Measurements from ENCODE around the gene ATP8B4.

Gene ATP8B4

GRCh38 chr15:50077651-50078050, 41.4 kb downstream of the ATP8B4 start:
- no peaks in the 10 kb centered on the region for H3K36me3 Mint-ChIP-seq
- peaks cover 4% of the 10 kb centered on the region for H3K27me3 Mint-ChIP-seq
- H3K4me3 Mint-ChIP-seq, result no peak overlapping the region
- H3K4me1 Mint-ChIP-seq, result no peaks in the 10 kb centered on the region
- H3K9me3 Mint-ChIP-seq, result no peaks in the 10 kb centered on the region
- DNase-seq, result no peak
- no peak overlapping the region for H3K27ac Mint-ChIP-seq
- CTCF ChIA-PET, result no interaction called here

GRCh38 chr15:50077176-50077575, 41.9 kb downstream of the ATP8B4 start:
- Mint-ChIP-seq H3K27me3 (peaks cover 4% of the 10 kb centered on the region), H3K27ac (no peak overlapping the region), H3K36me3 (no peaks in the 10 kb centered on the region), H3K4me1 (no peaks in the 10 kb centered on the region), H3K4me3 (no peak overlapping the region), H3K9me3 (no peaks in the 10 kb centered on the region)
- DNase-seq, result no peak
- CTCF ChIA-PET, result no interaction called here

GRCh38 chr15:50075319-50075718, 43.7 kb downstream of the ATP8B4 start:
- H3K27ac Mint-ChIP-seq, result no peak overlapping the region
- H3K4me3 Mint-ChIP-seq, result no peak overlapping the region
- H3K36me3 Mint-ChIP-seq, result no peaks in the 10 kb centered on the region
- H3K9me3 Mint-ChIP-seq, result no peaks in the 10 kb centered on the region
- CTCF ChIA-PET, result no interaction called here
- no peak for DNase-seq
- H3K27me3 Mint-ChIP-seq, result peaks cover 4% of the 10 kb centered on the region
- no peaks in the 10 kb centered on the region for H3K4me1 Mint-ChIP-seq

GRCh38 chr15:50071551-50072258, 47.3 kb downstream of the ATP8B4 start:
- Mint-ChIP-seq H3K27me3 (peaks cover 4% of the 10 kb centered on the region), H3K9me3 (no peaks in the 10 kb centered on the region), H3K4me1 (no peaks in the 10 kb centered on the region), H3K36me3 (no peaks in the 10 kb centered on the region), H3K4me3 (no peak overlapping the region), H3K27ac (no peak overlapping the region)
- CTCF ChIA-PET, result no interaction called here
- DNase-seq, result no peak

GRCh38 chr15:50068016-50068415, 51.0 kb downstream of the ATP8B4 start:
- CTCF ChIA-PET, result no interaction called here
- Mint-ChIP-seq H3K9me3 (no peaks in the 10 kb centered on the region), H3K4me1 (no peaks in the 10 kb centered on the region), H3K27me3 (no peaks in the 10 kb centered on the region), H3K36me3 (no peaks in the 10 kb centered on the region), H3K27ac (no peak overlapping the region), H3K4me3 (no peak overlapping the region)
- DNase-seq, result no peak

GRCh38 chr15:50067254-50067653, 51.8 kb downstream of the ATP8B4 start:
- Mint-ChIP-seq H3K9me3 (no peaks in the 10 kb centered on the region), H3K4me3 (no peak overlapping the region), H3K4me1 (no peaks in the 10 kb centered on the region), H3K27me3 (no peaks in the 10 kb centered on the region), H3K27ac (no peak overlapping the region), H3K36me3 (no peaks in the 10 kb centered on the region)
- no peak for DNase-seq
- CTCF ChIA-PET, result no interaction called here

- Mint-ChIP-seq H3K27me3 (no peaks in the 10 kb centered on the region), H3K27ac (no peak overlapping the region), H3K9me3 (no peaks in the 10 kb centered on the region), H3K4me1 (no peaks in the 10 kb centered on the region), H3K4me3 (no peak overlapping the region), H3K36me3 (no peaks in the 10 kb centered on the region)
- no peak for DNase-seq
- CTCF ChIA-PET, result no interaction called here
Observed at GRCh38 chr15:50066666-50067065, 52.4 kb downstream of the ATP8B4 start.

- Mint-ChIP-seq H3K4me1 (no peaks in the 10 kb centered on the region), H3K36me3 (no peaks in the 10 kb centered on the region), H3K4me3 (no peak overlapping the region), H3K27ac (no peak overlapping the region), H3K9me3 (no peaks in the 10 kb centered on the region), H3K27me3 (no peaks in the 10 kb centered on the region)
- CTCF ChIA-PET, result no interaction called here
- no peak for DNase-seq
Observed at GRCh38 chr15:50066202-50066601, 52.8 kb downstream of the ATP8B4 start.

- Mint-ChIP-seq H3K27me3 (no peaks in the 10 kb centered on the region), H3K4me1 (no peaks in the 10 kb centered on the region), H3K27ac (no peak overlapping the region), H3K4me3 (no peak overlapping the region), H3K9me3 (no peaks in the 10 kb centered on the region), H3K36me3 (no peaks in the 10 kb centered on the region)
- DNase-seq, result no peak
- CTCF ChIA-PET, result no interaction called here
Observed at GRCh38 chr15:50065279-50065678, 53.8 kb downstream of the ATP8B4 start.

GRCh38 chr15:50064673-50065072, 54.4 kb downstream of the ATP8B4 start:
- DNase-seq, result no peak
- H3K4me3 Mint-ChIP-seq, result no peak overlapping the region
- no peak overlapping the region for H3K27ac Mint-ChIP-seq
- no peaks in the 10 kb centered on the region for H3K36me3 Mint-ChIP-seq
- no peaks in the 10 kb centered on the region for H3K27me3 Mint-ChIP-seq
- H3K9me3 Mint-ChIP-seq, result no peaks in the 10 kb centered on the region
- no peaks in the 10 kb centered on the region for H3K4me1 Mint-ChIP-seq
- CTCF ChIA-PET, result no interaction called here

GRCh38 chr15:50063226-50063625, 55.8 kb downstream of the ATP8B4 start:
- no peaks in the 10 kb centered on the region for H3K4me1 Mint-ChIP-seq
- H3K27ac Mint-ChIP-seq, result no peak overlapping the region
- H3K9me3 Mint-ChIP-seq, result no peaks in the 10 kb centered on the region
- no peak for DNase-seq
- H3K4me3 Mint-ChIP-seq, result no peak overlapping the region
- CTCF ChIA-PET, result no interaction called here
- H3K36me3 Mint-ChIP-seq, result no peaks in the 10 kb centered on the region
- H3K27me3 Mint-ChIP-seq, result no peaks in the 10 kb centered on the region

- CTCF ChIA-PET, result interaction anchor here (1.3 kb wide), 1 partner anchor 58 kb away, joined by 4 read pairs; no protein-coding TSS in a partner anchor
- DNase-seq, result no peak
- Mint-ChIP-seq H3K27me3 (no peaks in the 10 kb centered on the region), H3K4me1 (no peaks in the 10 kb centered on the region), H3K9me3 (no peaks in the 10 kb centered on the region), H3K27ac (no peak overlapping the region), H3K36me3 (no peaks in the 10 kb centered on the region), H3K4me3 (no peak overlapping the region)
Observed at GRCh38 chr15:50061503-50061902, 57.5 kb downstream of the ATP8B4 start.

GRCh38 chr15:50059883-50060282, 59.1 kb downstream of the ATP8B4 start:
- H3K27ac Mint-ChIP-seq, result no peak overlapping the region

GRCh38 chr15:50059203-50059772, 59.7 kb downstream of the ATP8B4 start:
- DNase-seq, result no peak
- Mint-ChIP-seq H3K36me3 (no peaks in the 10 kb centered on the region), H3K27ac (no peak overlapping the region), H3K9me3 (no peaks in the 10 kb centered on the region), H3K4me3 (no peak overlapping the region), H3K4me1 (no peaks in the 10 kb centered on the region), H3K27me3 (no peaks in the 10 kb centered on the region)
- CTCF ChIA-PET, result no interaction called here

More at GRCh38 chr15:50059883-50060282, 59.1 kb downstream of the ATP8B4 start:
- Mint-ChIP-seq H3K27me3 (no peaks in the 10 kb centered on the region), H3K4me3 (no peak overlapping the region), H3K4me1 (no peaks in the 10 kb centered on the region), H3K9me3 (no peaks in the 10 kb centered on the region), H3K36me3 (no peaks in the 10 kb centered on the region)
- CTCF ChIA-PET, result no interaction called here
- no peak for DNase-seq

GRCh38 chr15:50057905-50058639, 61.0 kb downstream of the ATP8B4 start:
- Mint-ChIP-seq H3K27me3 (no peaks in the 10 kb centered on the region), H3K4me3 (no peak overlapping the region), H3K27ac (no peak overlapping the region), H3K9me3 (no peaks in the 10 kb centered on the region), H3K4me1 (no peaks in the 10 kb centered on the region), H3K36me3 (no peaks in the 10 kb centered on the region)
- CTCF ChIA-PET, result no interaction called here
- no peak for DNase-seq
